Stimulated activated naive CD8-positive, alpha-beta T cell treated with anti-CD3 and anti-CD28 coated beads, Interleukin-15, Interleukin-2, amounts not matched to agents 100 U/mL and 50 U/mL, for 24 hours (primary cell): Measurements from ENCODE around the gene EIF4B.
"Not testable (repeated sequence)": the region's sequence is repeated elsewhere in the genome, so short reads cannot be mapped to it uniquely, and the experiment has no call there.

Experiments used
- ATAC-seq: fragments of 150-1000 bp; cut with Tn5 transposase; one replicate; pipeline ENCODE4 v1.10.0; 2021
- DNase-seq: peaks from one replicate; pipeline ENCODE4 v3.0.0; 2021

EIF4B gene

GRCh38 chr12:53005986-53006809 is at the start of gene EIF4B:
Gene EIF4B (plus strand): TSS chr12:53006456. CDS start chr12:53006484, 28 bp downstream.
- DNase-seq (peak; percentile 99), ATAC-seq (peak; percentile 94)

DNA sequence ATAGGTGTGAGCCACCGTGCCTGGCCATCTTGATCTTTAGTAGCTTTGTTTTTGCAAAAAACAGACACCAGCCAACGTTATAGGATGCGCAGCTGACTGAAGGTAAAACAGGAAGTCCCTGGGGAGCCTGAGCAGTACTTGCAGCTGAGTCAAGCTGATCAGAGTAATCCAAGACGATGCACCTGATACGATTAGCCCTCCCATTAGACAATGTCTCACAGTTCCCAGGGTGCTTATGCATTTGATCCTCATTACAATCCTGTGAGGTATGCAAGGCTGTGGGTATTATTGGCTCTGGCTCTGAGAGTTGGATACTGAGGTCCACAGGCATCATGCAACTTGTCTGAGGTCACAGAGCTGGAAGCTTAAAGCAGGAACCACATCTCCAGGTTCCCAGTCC is 49.3 kb upstream of the EIF4B start:
- ATAC-seq, result no peak
- no peak for DNase-seq

DNA sequence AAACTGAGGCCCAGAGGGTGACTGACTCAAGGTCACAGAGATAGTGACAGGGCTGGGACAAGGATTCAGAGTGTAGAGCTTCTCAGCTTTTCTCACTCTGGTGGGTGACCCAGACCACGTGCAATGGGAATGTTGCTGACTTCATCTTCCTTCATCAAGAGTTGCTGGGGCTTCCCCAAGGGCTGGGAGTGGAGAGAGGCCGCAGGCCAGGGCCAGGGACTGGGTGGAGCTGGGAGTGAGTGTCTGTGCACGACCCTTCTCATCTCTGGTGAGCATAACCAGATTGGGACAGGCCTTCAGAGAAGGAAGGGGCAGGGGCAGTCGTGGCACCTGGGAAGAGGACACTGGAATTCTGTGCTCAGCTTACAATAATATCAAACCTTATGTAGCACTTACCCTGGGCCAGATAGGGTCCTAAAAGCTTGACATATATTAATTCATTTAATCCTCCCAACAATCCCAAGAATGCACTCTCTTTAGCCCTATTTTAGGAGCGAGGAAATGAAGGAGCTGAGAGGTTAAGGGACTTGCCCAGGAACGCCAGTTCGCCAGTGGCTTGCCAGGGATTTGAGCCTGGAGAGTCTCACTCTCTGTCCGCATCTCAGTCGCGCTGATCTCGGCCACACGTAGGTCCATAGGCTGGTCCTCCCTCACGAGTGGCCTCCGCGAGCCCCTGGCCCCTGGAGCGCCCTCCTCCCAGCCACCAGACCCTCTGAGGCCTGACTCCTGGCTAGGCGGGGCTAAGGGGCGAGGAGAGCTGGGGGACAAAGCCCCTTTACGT is 41.5 kb upstream of the EIF4B start:
- DNase-seq (no peak), ATAC-seq (no peak)

GRCh38 chr12:52965337-52965731 is 40.9 kb upstream of the EIF4B start:
- DNase-seq (no peak), ATAC-seq (no peak)

GRCh38 chr12:52969166-52969795 is 37.0 kb upstream of the EIF4B start:
- ATAC-seq (no peak), DNase-seq (no peak)

- ATAC-seq (no peak), DNase-seq (no peak)
These were observed 36.3 kb upstream of the EIF4B start for GRCh38 chr12:52969828-52970569.

- DNase-seq (no peak), ATAC-seq (no peak)
These were observed 34.5 kb upstream of the EIF4B start for GRCh38 chr12:52971679-52972329.

- ATAC-seq (no peak), DNase-seq (no peak)
These were observed 31.1 kb upstream of the EIF4B start for GRCh38 chr12:52975204-52975603.

- ATAC-seq (no peak), DNase-seq (no peak)
These were observed 30.3 kb upstream of the EIF4B start for GRCh38 chr12:52975820-52976573.

DNA sequence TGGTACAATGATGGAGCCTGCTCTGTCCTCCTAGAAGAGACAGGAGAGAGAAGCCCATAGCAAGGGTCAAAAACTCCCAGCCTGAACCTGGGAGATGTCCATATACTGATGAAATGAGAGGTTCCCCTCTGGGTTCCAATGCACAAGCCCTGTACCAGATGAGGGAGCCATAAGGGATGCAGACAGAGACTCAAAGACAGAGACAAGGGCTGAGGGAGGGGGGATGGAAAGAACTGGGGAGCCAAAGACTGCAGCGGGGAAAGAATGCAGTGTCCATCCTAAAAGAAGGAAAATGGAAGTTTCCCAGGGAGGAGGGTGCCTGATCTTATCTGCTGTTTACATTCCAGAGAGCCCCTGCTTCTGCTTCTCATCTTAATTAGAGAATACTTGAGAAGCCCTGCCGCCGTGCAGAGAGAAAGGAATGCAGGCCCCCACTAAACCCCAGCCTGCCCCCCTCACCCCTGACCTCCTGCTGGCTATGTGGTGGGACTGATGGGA is 29.6 kb upstream of the EIF4B start:
- ATAC-seq (no peak), DNase-seq (no peak)

DNA sequence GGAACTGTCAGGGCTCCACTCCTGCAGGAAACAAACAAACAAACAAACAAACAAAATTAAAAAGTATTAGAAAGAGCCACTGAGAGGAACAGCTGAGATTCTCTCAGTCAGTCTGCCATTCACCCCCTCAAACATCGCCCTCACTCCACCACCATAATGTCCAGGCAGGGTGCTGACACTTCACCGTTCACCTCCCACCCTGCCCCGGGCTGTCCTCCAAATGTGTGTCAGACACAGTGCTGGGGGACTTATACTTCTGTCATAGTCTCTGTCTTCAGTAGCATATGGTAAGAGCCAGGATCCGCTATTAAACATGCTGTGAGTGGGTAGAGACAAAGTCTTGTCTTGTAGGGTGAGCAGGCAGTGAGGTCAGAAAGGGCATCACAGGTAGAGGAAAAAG is 29.1 kb upstream of the EIF4B start:
- DNase-seq, result no peak

DNA sequence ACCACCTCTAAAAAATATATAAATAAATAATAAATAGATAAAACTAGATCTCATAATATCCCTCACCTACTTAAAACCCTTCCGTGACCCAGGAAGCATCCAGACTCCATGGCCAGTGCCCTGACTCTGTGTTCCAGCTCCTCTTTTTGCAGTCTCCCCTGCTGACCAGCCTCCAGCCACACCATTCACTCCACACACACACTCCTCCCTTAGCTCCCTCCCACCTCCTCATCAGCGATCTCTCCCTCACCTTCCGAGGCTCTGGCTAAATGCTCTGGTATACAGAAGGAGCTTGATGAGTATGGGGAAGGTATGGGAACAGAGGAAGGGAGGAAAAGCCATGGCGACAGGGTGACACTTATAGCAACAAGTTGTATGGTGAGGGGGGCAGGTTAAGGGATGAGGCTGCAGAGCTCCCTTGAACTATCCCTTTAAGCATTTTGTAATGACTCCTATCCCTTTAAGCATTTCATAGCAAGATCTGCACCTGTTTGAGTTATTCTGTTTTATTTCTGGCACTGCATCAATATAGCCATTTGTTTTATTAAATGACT is 26.1 kb upstream of the EIF4B start:
- DNase-seq (no peak), ATAC-seq (no peak)

More for the DNA sequence above, 29.1 kb upstream of the EIF4B start:
- no peak for ATAC-seq

GRCh38 chr12:52980650-52981423 is 25.4 kb upstream of the EIF4B start:
- DNase-seq (peak; percentile 83), ATAC-seq (peak; percentile 82)

DNA sequence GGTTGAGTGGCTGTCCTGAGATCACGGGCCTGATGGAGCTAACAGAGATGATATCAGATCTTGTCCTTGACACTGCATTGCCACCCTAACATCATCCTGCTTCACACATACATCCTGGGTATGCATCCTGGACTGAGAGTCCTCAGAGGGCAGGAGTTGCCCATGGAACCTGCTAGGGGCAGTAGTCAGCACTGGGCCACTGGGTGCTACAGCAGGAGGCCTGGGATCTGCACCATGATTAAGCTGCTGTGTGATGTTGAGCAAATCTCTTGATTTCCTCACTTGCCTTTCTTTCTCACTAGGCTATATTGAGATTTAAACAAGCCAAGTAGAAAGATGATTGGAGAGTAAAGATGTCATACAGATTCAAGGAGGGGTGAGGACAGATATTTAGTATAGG is 22.1 kb upstream of the EIF4B start:
- no peak for DNase-seq
- ATAC-seq, result no peak

- ATAC-seq (no peak), DNase-seq (no peak)
These were observed 17.4 kb upstream of the EIF4B start for GRCh38 chr12:52988898-52989297.

- ATAC-seq (no peak), DNase-seq (no peak)
These were observed 16.1 kb upstream of the EIF4B start for GRCh38 chr12:52990206-52990605.

GRCh38 chr12:52992240-52992639 is 14.0 kb upstream of the EIF4B start:
- not testable (repeated sequence) for DNase-seq, ATAC-seq

DNA sequence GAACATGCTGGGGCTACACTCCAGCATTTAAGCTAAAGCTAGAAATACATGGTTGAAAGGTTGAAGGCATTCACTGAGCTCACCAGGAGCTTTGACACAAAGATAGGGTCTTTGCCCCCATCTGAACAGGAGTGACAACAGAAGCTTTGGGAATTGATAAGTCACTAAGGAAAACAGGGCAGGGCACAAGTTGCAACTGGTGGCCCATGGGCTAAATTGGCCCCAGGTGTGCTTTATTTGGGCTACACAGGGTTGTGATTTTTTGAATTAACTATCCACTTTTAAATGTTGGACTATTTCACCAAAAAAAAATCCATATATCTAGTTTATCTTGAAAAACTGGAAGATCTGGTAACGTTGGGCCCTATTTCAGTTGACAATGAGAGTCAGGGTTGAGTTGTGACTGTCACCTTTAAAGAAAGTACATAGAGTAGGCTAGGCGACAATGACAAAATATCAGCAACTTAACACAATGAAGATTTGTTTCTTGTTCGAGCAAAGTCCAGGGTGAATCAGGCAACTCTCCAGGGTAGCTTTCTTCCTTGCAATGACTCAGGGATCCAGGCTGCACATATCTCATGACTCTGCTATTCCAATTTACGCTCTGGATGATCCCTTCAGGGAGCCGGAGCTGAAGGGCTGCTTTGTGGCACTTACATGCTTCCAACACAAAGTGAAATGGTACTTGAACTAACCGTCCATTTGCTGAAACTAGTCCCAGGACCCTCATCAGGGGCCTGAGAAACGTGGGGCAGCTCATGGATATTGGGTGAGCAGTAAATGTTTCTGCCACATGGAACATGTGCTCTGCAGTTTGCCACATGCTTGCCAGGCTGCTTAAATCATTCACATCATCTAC is 13.3 kb upstream of the EIF4B start:
- ATAC-seq (no peak), DNase-seq (no peak)

DNA sequence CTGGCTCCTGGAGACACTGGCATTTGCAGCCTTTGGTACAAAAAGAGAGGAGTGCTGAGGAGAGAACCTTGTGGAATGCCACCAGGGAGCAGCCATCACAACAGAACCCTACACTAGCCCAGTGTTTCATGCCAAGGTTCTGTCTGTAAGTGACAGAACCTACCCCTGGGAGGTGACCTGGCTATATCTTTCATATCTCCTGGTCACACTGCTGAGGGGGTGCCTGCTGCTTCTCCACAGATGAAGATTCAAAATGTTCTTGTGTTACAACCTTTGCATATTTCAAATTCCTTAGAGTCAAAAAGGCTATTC is 12.7 kb upstream of the EIF4B start:
- DNase-seq (no peak), ATAC-seq (no peak)
